ENCODE data around the gene NR3C2.

GRCh38 chr4:148073349-148073748 is 368.9 kb downstream of the NR3C2 start:
- no peak for TF ChIP-seq CTCF (IDR thresholded peaks at IDR 0.05; ENCODE audit: low read depth, low read length, missing input control)
- TF ChIP-seq TAF1 (conservative IDR thresholded peaks at IDR 0.05) = no peak
- TF ChIP-seq RAD21 (IDR thresholded peaks at IDR 0.05) = no peak
- no peak for TF ChIP-seq SP1 (IDR thresholded peaks at IDR 0.05)
- TF ChIP-seq FOXA2 (IDR thresholded peaks at IDR 0.05) = no peak
- TF ChIP-seq MAX (IDR thresholded peaks at IDR 0.05) = no peak
- no peak for TF ChIP-seq YY1 (IDR thresholded peaks at IDR 0.05)
- TF ChIP-seq, protein P1, sequence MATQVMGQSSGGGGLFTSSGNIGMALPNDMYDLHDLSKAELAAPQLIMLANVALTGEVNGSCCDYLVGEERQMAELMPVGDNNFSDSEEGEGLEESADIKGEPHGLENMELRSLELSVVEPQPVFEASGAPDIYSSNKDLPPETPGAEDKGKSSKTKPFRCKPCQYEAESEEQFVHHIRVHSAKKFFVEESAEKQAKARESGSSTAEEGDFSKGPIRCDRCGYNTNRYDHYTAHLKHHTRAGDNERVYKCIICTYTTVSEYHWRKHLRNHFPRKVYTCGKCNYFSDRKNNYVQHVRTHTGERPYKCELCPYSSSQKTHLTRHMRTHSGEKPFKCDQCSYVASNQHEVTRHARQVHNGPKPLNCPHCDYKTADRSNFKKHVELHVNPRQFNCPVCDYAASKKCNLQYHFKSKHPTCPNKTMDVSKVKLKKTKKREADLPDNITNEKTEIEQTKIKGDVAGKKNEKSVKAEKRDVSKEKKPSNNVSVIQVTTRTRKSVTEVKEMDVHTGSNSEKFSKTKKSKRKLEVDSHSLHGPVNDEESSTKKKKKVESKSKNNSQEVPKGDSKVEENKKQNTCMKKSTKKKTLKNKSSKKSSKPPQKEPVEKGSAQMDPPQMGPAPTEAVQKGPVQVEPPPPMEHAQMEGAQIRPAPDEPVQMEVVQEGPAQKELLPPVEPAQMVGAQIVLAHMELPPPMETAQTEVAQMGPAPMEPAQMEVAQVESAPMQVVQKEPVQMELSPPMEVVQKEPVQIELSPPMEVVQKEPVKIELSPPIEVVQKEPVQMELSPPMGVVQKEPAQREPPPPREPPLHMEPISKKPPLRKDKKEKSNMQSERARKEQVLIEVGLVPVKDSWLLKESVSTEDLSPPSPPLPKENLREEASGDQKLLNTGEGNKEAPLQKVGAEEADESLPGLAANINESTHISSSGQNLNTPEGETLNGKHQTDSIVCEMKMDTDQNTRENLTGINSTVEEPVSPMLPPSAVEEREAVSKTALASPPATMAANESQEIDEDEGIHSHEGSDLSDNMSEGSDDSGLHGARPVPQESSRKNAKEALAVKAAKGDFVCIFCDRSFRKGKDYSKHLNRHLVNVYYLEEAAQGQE (IDR thresholded peaks at IDR 0.05) = no peak
